Keratinocyte (primary cell): ENCODE measurements around the gene NCKAP5.

ENCODE experiments used
- CTCF ChIP-seq, 3 experiments: IDR thresholded peaks in 1 of 3; conservative IDR thresholded peaks in 1 of 3; optimal IDR thresholded peaks in 1 of 3; 2 replicates in 2 of 3; 3 replicates in 1 of 3; pipeline versions ENCODE3 to v1.5.1; 2011; ENCODE audit warnings: low read length in 3 of 3, mild to moderate bottlenecking in 3 of 3, moderate library complexity in 2 of 3, control low read depth in 1 of 3, inconsistent platforms in 1 of 3; ENCODE audit not compliant: insufficient read depth in 2 of 3; ENCODE audit errors: extremely low read depth in 1 of 3
- EZH2 ChIP-seq: IDR thresholded peaks from one replicate; pipeline ENCODE4 v1.6.1; 2012; ENCODE audit warnings: inconsistent platforms, mild to moderate bottlenecking, low read length, moderate library complexity

- no peak for TF ChIP-seq CTCF (optimal IDR thresholded peaks at IDR 0.05 in 1 of 3, IDR thresholded peaks at IDR 0.05 in 1 of 3, conservative IDR thresholded peaks at IDR 0.05 in 1 of 3; ENCODE audit: extremely low read depth in 1 of 3, insufficient read depth in 2 of 3, low read length in 3 of 3)
- TF ChIP-seq EZH2 = no peak
Measured at GRCh38 chr2:133444465-133444864, 123.8 kb downstream of the NCKAP5 start.
